ENCODE measurements around the gene ASZ1. TPM values are rescaled to one million over a fixed set of nuclear protein-coding genes. Genes with fewer than 3 reads are reported as not detected.

The ASZ1 gene
- total and polyA plus RNA-seq, 2 donors from 2014 or later: not detected

DNA sequence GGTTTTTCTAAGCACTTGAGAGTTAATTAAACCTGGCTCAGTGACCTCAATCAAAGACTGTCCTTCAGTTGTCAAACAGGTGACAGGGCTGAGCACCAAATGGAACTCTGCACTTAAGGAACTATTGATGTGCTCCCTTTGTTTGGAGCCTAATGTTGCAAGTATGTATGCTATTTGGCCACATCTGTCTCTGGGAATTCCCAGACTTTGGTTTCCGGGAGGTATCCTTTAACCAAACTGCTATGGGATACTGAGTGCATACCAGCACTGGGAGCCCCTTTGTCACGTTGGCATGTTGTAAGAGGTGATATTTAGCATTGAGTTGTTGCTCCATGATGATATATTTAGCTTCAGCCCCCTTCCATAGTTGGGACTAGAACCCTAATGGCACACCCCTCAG lies 25.2 kb downstream of the ASZ1 start:
- DNase-seq (no peak), FAIRE-seq (no peak)
- H3K27me3 ChIP-seq (ENCODE audit: control insufficient read depth, insufficient read depth, low read length): no peaks in the 10 kb centered on the region
- intact Hi-C loops (cut with DNase I): no loop called here
- H3K9ac ChIP-seq (ENCODE audit: low read length in 3 of 3): no peak overlapping the region
- no peaks in the 10 kb centered on the region for H3K36me3 ChIP-seq (ENCODE audit: control insufficient read depth in 2 of 3, insufficient read depth in 3 of 3, low read length in 3 of 3)
- no peaks in the 10 kb centered on the region for H3K4me1 ChIP-seq (ENCODE audit: control insufficient read depth in 2 of 3, insufficient read depth in 2 of 3, low read depth in 1 of 3, low read length in 3 of 3)
- no peak overlapping the region for H3K4me3 ChIP-seq (ENCODE audit: low read length in 3 of 3)
- H3K27ac ChIP-seq (ENCODE audit: low read depth in 2 of 2, low read length in 2 of 2): no peak overlapping the region
- H3K9me3 ChIP-seq (ENCODE audit: control insufficient read depth in 2 of 3, insufficient read depth in 1 of 3, low read length in 3 of 3): no peaks in the 10 kb centered on the region
- TF ChIP-seq, protein P1, sequence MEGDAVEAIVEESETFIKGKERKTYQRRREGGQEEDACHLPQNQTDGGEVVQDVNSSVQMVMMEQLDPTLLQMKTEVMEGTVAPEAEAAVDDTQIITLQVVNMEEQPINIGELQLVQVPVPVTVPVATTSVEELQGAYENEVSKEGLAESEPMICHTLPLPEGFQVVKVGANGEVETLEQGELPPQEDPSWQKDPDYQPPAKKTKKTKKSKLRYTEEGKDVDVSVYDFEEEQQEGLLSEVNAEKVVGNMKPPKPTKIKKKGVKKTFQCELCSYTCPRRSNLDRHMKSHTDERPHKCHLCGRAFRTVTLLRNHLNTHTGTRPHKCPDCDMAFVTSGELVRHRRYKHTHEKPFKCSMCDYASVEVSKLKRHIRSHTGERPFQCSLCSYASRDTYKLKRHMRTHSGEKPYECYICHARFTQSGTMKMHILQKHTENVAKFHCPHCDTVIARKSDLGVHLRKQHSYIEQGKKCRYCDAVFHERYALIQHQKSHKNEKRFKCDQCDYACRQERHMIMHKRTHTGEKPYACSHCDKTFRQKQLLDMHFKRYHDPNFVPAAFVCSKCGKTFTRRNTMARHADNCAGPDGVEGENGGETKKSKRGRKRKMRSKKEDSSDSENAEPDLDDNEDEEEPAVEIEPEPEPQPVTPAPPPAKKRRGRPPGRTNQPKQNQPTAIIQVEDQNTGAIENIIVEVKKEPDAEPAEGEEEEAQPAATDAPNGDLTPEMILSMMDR (IDR thresholded peaks at IDR 0.05; ENCODE audit: borderline replicate concordance, extremely low read depth, insufficient read depth): no peak

GRCh38 chr7:117401293-117402002 lies 25.8 kb downstream of the ASZ1 start:
- H3K9me3 ChIP-seq (ENCODE audit: control insufficient read depth in 2 of 3, insufficient read depth in 1 of 3, low read length in 3 of 3): no peaks in the 10 kb centered on the region
- no peaks in the 10 kb centered on the region for H3K4me1 ChIP-seq (ENCODE audit: control insufficient read depth in 2 of 3, insufficient read depth in 2 of 3, low read depth in 1 of 3, low read length in 3 of 3)
- intact Hi-C loops (cut with DNase I): no loop called here
- no peak overlapping the region for H3K9ac ChIP-seq (ENCODE audit: low read length in 3 of 3)
- no peaks in the 10 kb centered on the region for H3K27me3 ChIP-seq (ENCODE audit: control insufficient read depth, insufficient read depth, low read length)
- DNase-seq (no peak), FAIRE-seq (no peak)
- no peaks in the 10 kb centered on the region for H3K36me3 ChIP-seq (ENCODE audit: control insufficient read depth in 2 of 3, insufficient read depth in 3 of 3, low read length in 3 of 3)
- TF ChIP-seq, protein P1 (IDR thresholded peaks at IDR 0.05; ENCODE audit: borderline replicate concordance, extremely low read depth, insufficient read depth): no peak
- no peak overlapping the region for H3K27ac ChIP-seq (ENCODE audit: low read depth in 2 of 2, low read length in 2 of 2)
- no peak overlapping the region for H3K4me3 ChIP-seq (ENCODE audit: low read length in 3 of 3)

DNA sequence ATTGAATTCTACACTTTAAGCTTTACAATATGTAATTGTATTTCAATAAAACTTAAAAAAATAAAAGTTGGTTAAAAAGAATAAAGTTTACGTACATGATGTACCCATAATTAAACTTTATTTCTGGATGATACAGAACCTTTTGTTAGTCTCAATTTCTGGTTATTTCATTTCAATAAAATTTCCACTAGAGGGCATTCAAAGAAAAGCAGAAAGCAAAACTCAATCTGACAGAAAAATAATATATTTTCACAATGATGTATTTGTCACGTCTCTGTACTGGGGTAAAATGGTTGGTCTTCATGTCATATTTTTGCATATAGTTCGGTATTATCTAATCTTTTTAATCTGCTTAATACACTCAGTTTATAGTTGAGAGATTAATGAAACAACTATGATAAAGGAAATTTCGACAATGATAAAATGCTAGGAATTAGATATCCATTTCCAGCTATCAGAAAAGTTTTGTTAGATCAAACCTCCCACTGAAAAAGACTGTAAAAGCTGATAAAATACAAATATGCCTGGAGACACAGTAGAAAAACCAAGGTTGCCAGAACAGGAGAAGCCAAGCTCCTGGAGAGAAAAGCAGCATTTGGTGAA lies 27.4 kb downstream of the ASZ1 start:
- DNase-seq: no peak
- no peaks in the 10 kb centered on the region for H3K4me1 ChIP-seq (ENCODE audit: control insufficient read depth in 2 of 3, insufficient read depth in 2 of 3, low read depth in 1 of 3, low read length in 3 of 3)
- intact Hi-C loops (cut with DNase I): no loop called here
- peak; percentile 81 for FAIRE-seq
- TF ChIP-seq, protein P1 (IDR thresholded peaks at IDR 0.05; ENCODE audit: borderline replicate concordance, extremely low read depth, insufficient read depth): peak; percentile 18
- no peaks in the 10 kb centered on the region for H3K36me3 ChIP-seq (ENCODE audit: control insufficient read depth in 2 of 3, insufficient read depth in 3 of 3, low read length in 3 of 3)
- H3K27me3 ChIP-seq (ENCODE audit: control insufficient read depth, insufficient read depth, low read length): no peaks in the 10 kb centered on the region
- no peak overlapping the region for H3K9ac ChIP-seq (ENCODE audit: low read length in 3 of 3)
- no peak overlapping the region for H3K27ac ChIP-seq (ENCODE audit: low read depth in 2 of 2, low read length in 2 of 2)
- no peaks in the 10 kb centered on the region for H3K9me3 ChIP-seq (ENCODE audit: control insufficient read depth in 2 of 3, insufficient read depth in 1 of 3, low read length in 3 of 3)
- H3K4me3 ChIP-seq (ENCODE audit: low read length in 3 of 3): no peak overlapping the region

Measured in kidney (tissue), 14 donors.